Activated CD4-positive, alpha-beta T cell treated with anti-CD3 and anti-CD28 coated beads, Interleukin-2, Interleukin-4, amounts not matched to agents 100 ng/mL and 50 ng/mL, durations not matched to agents 16 hours and 8 hours (primary cell): ENCODE results near the gene C10orf90.
A peak's percentile ranks its signal among the peaks of the same experiment; 100 is the strongest.

ENCODE experiments used
- DNase-seq: peaks from one replicate; pipeline ENCODE4 v3.0.0-alpha.2; 2020; ENCODE audit warnings: low spot score

C10orf90 gene

GRCh38 chr10:126673565-126673964 lies 3.1 kb upstream of the C10orf90 start:
- no peak for DNase-seq

GRCh38 chr10:126671402-126671975 lies 996 bp upstream of the C10orf90 start:
- no peak for DNase-seq

GRCh38 chr10:126670895-126671261 lies 385 bp upstream of the C10orf90 start:
- no peak for DNase-seq

DNA sequence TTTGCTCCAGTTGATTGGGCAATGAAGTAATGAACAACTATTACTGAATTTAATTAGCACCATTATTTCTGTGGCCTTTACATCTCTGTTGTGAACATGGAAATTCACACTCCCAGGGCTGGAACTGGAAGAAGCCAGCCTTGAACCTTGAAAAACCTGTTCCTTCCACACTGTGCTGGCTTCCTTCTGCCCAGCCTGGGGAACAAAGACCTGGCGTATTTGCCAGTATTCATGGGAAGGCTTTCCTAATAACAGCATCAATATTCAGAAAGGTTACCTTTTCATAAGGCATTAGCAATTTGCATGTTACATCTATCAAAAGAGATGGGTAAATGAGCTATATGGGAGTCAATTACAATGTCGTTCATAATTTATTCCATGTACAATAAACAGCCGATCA lies 1.3 kb downstream of the C10orf90 start:
- DNase-seq = no peak

GRCh38 chr10:126668505-126668904 lies 2.0 kb downstream of the C10orf90 start:
- no peak for DNase-seq

- no peak for DNase-seq
Measured at GRCh38 chr10:126667568-126667967, 2.9 kb downstream of the C10orf90 start.

DNA sequence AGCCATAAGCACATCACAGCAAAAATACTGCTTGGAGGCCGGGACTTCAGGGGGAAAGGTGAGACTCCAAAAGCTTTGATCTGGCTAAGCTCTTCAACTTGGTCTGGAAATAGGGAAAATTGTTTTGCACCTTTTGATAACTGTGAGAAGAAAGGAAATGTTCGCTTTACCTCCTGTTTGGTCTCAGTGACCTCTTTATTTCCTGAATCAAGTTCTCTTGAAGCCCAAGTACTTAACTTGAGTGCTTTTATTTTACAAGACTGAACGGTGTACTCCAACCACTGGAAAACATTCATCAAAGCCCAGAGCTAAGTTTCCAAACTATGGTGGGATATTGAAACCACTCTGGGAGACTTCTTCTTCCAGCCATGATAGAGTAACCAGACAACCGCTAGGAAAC lies 5.3 kb downstream of the C10orf90 start:
- DNase-seq = no peak

GRCh38 chr10:126663880-126664279 lies 6.6 kb downstream of the C10orf90 start:
- DNase-seq = peak; percentile 3

GRCh38 chr10:126663328-126663727 lies 7.2 kb downstream of the C10orf90 start:
- peak; percentile 6 for DNase-seq

GRCh38 chr10:126661841-126662515 lies 8.5 kb downstream of the C10orf90 start:
- no peak for DNase-seq

DNA sequence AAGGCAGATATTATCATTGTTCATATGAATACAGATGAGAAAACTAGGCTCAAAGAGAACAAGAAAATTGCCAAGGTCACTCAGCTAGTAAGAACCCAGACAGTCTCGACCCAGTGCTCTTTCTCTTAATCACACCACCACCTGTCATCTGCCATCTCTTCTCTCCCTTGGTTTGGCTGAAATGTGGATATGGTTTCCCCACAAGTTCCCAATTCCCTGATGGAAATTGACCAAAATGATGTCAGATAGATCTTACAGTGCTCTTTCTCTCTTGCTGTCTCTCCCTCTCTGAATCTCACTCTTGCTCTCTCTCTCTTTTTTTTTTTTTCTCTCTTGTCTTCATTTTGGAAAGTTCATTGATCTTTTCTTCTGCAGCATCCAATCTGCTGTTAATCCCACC lies 9.1 kb downstream of the C10orf90 start:
- no peak for DNase-seq

DNA sequence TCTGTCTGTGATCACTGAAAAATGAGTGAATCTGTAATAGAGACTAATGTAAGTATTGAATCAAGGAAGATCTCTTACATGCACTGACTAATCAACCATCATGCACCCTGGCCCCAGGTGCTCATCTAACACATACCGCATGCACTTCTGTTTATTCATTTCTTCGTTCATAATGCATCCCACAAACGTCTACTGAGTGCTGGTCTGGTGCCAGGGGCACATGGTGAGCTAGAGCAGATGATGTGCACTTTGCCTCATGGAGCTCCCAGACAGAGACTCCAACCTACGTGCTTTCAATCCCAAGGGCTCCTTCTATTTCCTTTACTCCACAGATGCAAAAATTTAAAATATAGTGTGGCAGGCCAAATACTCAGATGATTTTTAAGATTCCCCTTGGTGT lies 10.7 kb downstream of the C10orf90 start:
- DNase-seq = no peak

GRCh38 chr10:126658928-126659327 lies 11.6 kb downstream of the C10orf90 start:
- no peak for DNase-seq

GRCh38 chr10:126654579-126654978 lies 15.9 kb downstream of the C10orf90 start:
- DNase-seq = peak; percentile 32

DNA sequence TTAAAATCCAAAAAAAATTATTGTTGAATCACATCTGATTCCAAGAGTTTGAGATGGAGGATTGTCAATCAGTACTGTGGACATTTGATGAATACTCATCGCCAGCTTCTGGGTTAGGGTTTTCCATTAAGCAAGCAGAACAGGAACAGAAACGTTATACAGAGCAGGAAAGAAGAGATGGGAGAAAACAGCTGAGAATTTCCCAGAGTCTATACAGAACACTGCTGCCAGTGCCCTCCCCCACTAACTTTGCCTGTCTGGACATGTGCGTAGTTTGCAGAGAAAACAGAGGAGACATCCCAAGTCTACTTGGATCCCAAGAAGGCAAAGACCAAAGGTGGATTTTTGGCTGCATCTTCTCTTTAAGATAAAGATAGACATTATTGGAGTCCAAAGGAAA lies 19.0 kb downstream of the C10orf90 start:
- no peak for DNase-seq

GRCh38 chr10:126650161-126650560 lies 20.3 kb downstream of the C10orf90 start:
- no peak for DNase-seq

DNA sequence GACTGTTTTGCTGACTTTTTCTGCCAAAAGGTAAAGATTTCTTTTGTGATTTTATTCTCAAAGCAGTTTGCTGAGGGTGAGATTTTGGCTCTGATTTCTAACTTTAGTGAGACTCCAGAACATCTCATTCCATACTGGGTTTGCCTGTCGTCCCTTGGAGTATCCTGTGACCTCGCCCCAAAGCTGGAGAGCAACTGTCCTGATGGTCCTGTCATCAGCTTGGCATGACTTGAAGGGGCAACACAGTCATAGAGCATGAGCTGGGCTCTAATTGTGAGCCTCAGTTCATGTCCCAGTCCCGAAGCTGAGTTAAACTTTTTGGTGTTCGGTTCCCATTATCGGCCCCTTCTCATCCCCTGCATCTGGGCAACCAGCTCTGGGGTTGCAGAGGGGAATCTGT lies 23.4 kb downstream of the C10orf90 start:
- DNase-seq = no peak

GRCh38 chr10:126646110-126646509 lies 24.4 kb downstream of the C10orf90 start:
- DNase-seq = no peak

GRCh38 chr10:126640401-126640800 lies 30.1 kb downstream of the C10orf90 start:
- DNase-seq = no peak

DNA sequence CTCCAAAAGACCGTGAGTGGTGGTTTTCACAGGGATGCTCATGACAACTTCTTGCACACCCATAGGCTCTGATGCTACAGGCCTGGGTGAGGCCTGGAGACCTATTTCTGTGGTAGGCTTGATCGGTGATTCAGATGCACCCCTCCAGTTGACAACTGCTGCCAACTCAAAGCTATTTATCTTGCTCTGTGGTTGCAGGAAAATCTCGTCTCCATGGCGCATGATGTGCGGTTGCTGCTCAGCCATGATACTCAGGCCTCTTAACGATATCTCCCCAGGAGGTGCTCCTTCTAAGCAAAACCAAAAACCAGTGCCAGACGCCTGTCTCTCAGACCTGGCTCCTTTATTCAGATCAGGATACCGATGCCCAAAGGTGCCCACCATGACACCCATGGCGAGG lies 31.4 kb downstream of the C10orf90 start:
- no peak for DNase-seq

- DNase-seq = no peak
Measured at GRCh38 chr10:126638542-126638941, 32.0 kb downstream of the C10orf90 start.

- no peak for DNase-seq
Measured at GRCh38 chr10:126637501-126637900, 33.0 kb downstream of the C10orf90 start.

DNA sequence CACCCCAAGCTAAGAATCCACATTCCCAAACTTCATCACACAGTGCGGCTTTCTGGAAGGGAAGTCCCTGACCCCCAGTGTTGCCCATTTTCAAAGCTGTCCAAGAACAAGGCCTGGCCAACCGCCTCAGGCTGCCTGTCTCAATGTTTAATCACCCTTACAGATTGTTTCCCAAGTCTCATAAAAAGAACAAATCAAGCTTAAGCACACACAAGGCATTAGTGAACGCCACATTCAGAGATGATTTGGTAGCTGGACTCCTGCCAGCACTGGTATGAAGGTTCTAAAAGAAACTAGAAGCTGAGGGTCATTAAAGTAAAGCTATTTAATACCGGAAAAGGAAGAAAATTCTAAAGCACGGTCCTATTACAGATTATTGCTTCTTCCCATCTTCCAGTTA lies 35.6 kb downstream of the C10orf90 start:
- DNase-seq = no peak

DNA sequence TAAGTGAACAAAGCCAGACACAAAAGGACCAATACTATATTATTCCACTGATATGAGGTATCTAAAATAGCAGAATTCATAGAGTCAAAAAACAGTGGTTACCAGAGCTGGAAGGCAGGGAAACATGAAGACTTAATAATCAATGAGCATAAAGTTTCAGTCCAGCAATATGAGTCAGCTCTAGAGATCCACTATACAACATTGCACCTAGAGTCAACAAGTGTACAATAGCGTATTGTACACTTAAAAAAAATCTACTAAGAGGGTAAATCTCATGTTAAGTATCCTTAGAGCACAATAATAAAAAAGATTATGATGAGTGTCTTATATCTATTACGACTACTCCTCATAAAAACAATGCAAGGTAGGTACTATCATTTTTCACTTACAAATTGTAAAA lies 36.1 kb downstream of the C10orf90 start:
- DNase-seq = no peak
